CD4-positive, alpha-beta T cell (primary cell): ENCODE data around the gene DMPK. TPM values are rescaled to one million over a fixed set of nuclear protein-coding genes. Genes with fewer than 3 reads are reported as not detected.

ENCODE experiments used
- ATAC-seq: fragments of 200-7000 bp; cut with Tn5 transposase; one replicate; pipeline ENCODE4 v1.10.0; 2022; ENCODE audit warnings: mild to moderate bottlenecking; ENCODE audit not compliant: poor library complexity
- CTCF ChIA-PET: fragments of 350-600 bp; sonication (Branson Sonifier 250); formaldehyde crosslinking; loops from one replicate; lab custom pipeline; 2021; ENCODE audit warnings: antibody characterized with exemption, inconsistent platforms; lab: Charles Lee
- POLR2A ChIA-PET: fragments of 350-600 bp; sonication (Branson Sonifier 250); formaldehyde crosslinking; loops from one replicate; lab custom pipeline; 2021; ENCODE audit warnings: antibody characterized with exemption, inconsistent platforms; lab: Charles Lee
- DNase-seq, 14 experiments: peaks; one replicate each; pipeline ENCODE4 v3.0.0-alpha.2; 2013 to 2020; ENCODE audit warnings: mixed read lengths in 2 of 14
- H3K27ac ChIP-seq, 2 donors: one replicate each; pipeline versions ENCODE4 v1.5.1 to v1.7.0; 2013; ENCODE audit warnings: low read length in 2 of 2, low read depth in 1 of 2, mild to moderate bottlenecking in 1 of 2
- H3K27me3 ChIP-seq, 2 experiments: 1 replicate in 1 of 2; 2 replicates in 1 of 2; pipeline versions ENCODE4 v1.6.1 to v1.7.0; 2013; ENCODE audit warnings: low read length in 2 of 2, control low read depth in 1 of 2, mild to moderate bottlenecking in 1 of 2, moderate library complexity in 1 of 2; ENCODE audit not compliant: insufficient read depth in 2 of 2, control insufficient read depth in 1 of 2
- H3K36me3 ChIP-seq: one replicate; pipeline ENCODE4 v1.6.1; 2013; ENCODE audit warnings: low read length, control low read depth; ENCODE audit not compliant: insufficient read depth
- H3K4me1 ChIP-seq: one replicate; pipeline ENCODE4 v1.6.1; 2013; ENCODE audit warnings: low read length, control low read depth; ENCODE audit not compliant: insufficient read depth
- H3K4me3 ChIP-seq: one replicate; pipeline ENCODE4 v1.5.1; 2013; ENCODE audit warnings: mild to moderate bottlenecking, low read length, moderate library complexity
- H3K9me3 ChIP-seq, 2 experiments: 1 replicate in 1 of 2; 2 replicates in 1 of 2; pipeline versions ENCODE4 v1.6.1 to v1.7.0; 2013; ENCODE audit warnings: low read length in 2 of 2, mild to moderate bottlenecking in 2 of 2, control low read depth in 1 of 2, moderate library complexity in 1 of 2; ENCODE audit not compliant: control insufficient read depth in 1 of 2, insufficient read depth in 1 of 2
- H3K27ac Mint-ChIP-seq: one replicate; pipeline ENCODE4 v1.8.0; 2020; ENCODE audit warnings: mixed read lengths
- H3K27me3 Mint-ChIP-seq: one replicate; pipeline ENCODE4 v1.8.0; 2021; ENCODE audit warnings: mixed read lengths
- H3K36me3 Mint-ChIP-seq: one replicate; pipeline ENCODE4 v1.8.0; 2021; ENCODE audit warnings: low read depth, mixed read lengths
- H3K4me1 Mint-ChIP-seq: one replicate; pipeline ENCODE4 v1.8.0; 2021; ENCODE audit warnings: low read depth, mixed read lengths
- H3K4me3 Mint-ChIP-seq: one replicate; pipeline ENCODE4 v1.8.0; 2020; ENCODE audit warnings: mild to moderate bottlenecking, mixed read lengths
- H3K9me3 Mint-ChIP-seq: one replicate; pipeline ENCODE4 v1.8.0; 2020; ENCODE audit warnings: mixed read lengths
- CTCF ChIP-seq: fragments of 200-600 bp; IDR thresholded peaks from one replicate; pipeline ENCODE4 v1.8.0; 2022; ENCODE audit warnings: antibody characterized with exemption, mild to moderate bottlenecking
- intact Hi-C, 2 experiments: fragments of 100-400 bp; cut with DNase I in 1 of 2; cut with micrococcal nuclease in 1 of 2; formaldehyde crosslinking; loops; one replicate each; pipeline versions ENCODE4 v1.15.1 to v1.9.0; 2023 to 2025; cut with DNase I, micrococcal nuclease
- total RNA-seq, 174 experiments: library from RNA in 2 of 174; stranded (reverse) in 2 of 174; gene quantifications; one replicate each; pipeline ENCODE4 v1.2.3 and lab custom pipeline; 2021 to 2026

Gene DMPK
- total RNA-seq, 2 experiments from 2014 or later = 24.0 to 24.9 TPM

- Mint-ChIP-seq H3K4me3 (no peak overlapping the region), H3K4me1 (peaks cover 25% of the 10 kb centered on the region), H3K9me3 (no peaks in the 10 kb centered on the region), H3K36me3 (peaks cover 11% of the 10 kb centered on the region), H3K27me3 (no peaks in the 10 kb centered on the region), H3K27ac (no peak overlapping the region)
- ATAC-seq = no peak
- Histone ChIP-seq H3K9me3 (no peaks in the 10 kb centered on the region), H3K4me1 (peaks cover 26% of the 10 kb centered on the region), H3K27ac (no peak overlapping the region), H3K4me3 (no peak overlapping the region), H3K27me3 (peaks cover 0 to 8% of the 10 kb centered on the region in 2 experiments), H3K36me3 (peaks cover 13% of the 10 kb centered on the region)
- DNase-seq = no peak
- CTCF ChIA-PET = interaction anchor here (0.7 to 7.2 kb wide), 5 partner anchors 17 to 44 kb away, joined by 3 to 172 read pairs (median 5); partner anchors contain the start of gene DMWD
- intact Hi-C loops = loop anchor here (5.0 to 10.0 kb wide), 2 partner anchors 241 to 244 kb away; no protein-coding TSS in a partner anchor
- TF ChIP-seq CTCF = no peak
- POLR2A ChIA-PET = interaction anchor here (0.9 to 2.1 kb wide), 4 partner anchors 15 to 26 kb away, joined by 3 to 13 read pairs (median 4); partner anchors contain the start of gene DMWD
Measured at GRCh38 chr19:45773384-45773783, 8.9 kb downstream of the DMPK start.

- intact Hi-C loops = loop anchor here (5.0 to 10.0 kb wide), 2 partner anchors 242 to 244 kb away; no protein-coding TSS in a partner anchor
- H3K27me3 ChIP-seq = peaks cover 2 to 6% of the 10 kb centered on the region in 2 experiments
Measured at GRCh38 chr19:45772912-45773311, 9.4 kb downstream of the DMPK start.

More at GRCh38 chr19:45772912-45773311, 9.4 kb downstream of the DMPK start:
- Mint-ChIP-seq H3K9me3 (no peaks in the 10 kb centered on the region), H3K27me3 (no peaks in the 10 kb centered on the region), H3K4me1 (peaks cover 25% of the 10 kb centered on the region), H3K4me3 (no peak overlapping the region), H3K36me3 (peaks cover 11% of the 10 kb centered on the region), H3K27ac (no peak overlapping the region)
- Histone ChIP-seq H3K4me3 (no peak overlapping the region), H3K27ac (no peak overlapping the region), H3K4me1 (peaks cover 28% of the 10 kb centered on the region), H3K9me3 (no peaks in the 10 kb centered on the region), H3K36me3 (peaks cover 13% of the 10 kb centered on the region)
- ChIA-PET CTCF (interaction anchor here (1.7 to 7.2 kb wide), 3 partner anchors 19 to 44 kb away, joined by 4 to 172 read pairs (median 5); partner anchors contain the start of gene DMWD), POLR2A (interaction anchor here (0.9 to 2.1 kb wide), 4 partner anchors 16 to 26 kb away, joined by 3 to 13 read pairs (median 4); partner anchors contain the start of gene DMWD)
- no peak for TF ChIP-seq CTCF
- DNase-seq (no peak), ATAC-seq (no peak)
